Posterior vena cava (tissue), 2 donors: Measurements from ENCODE around the gene PAMR1. TPM values are rescaled to one million over a fixed set of nuclear protein-coding genes. Genes with fewer than 3 reads are reported as not detected.

Experiments used
- DNase-seq: peaks from one replicate; pipeline ENCODE4 v3.0.0-alpha.2; 2020; ENCODE audit warnings: low spot score
- intact Hi-C, 2 donors: fragments of 100-400 bp; cut with DNase I; formaldehyde crosslinking; loops; one replicate each; pipeline versions ENCODE4 v1.14.1 to v1.14.2; 2022 to 2023
- total RNA-seq, 2 donors: library from RNA; stranded (reverse); fragmentation: NEBNext Ultra II Directional; extraction: Animal tissue kit (Norgen Biotek cat#: 25700); gene quantifications; one replicate each; pipeline ENCODE4 v1.2.1, GENCODE V29; 2021
- donor health status: DM: yes; HTN: yes; CAD: no.
- donor health status: DM: yes; HTN: yes; CAD: no.

The PAMR1 gene
- total RNA-seq, 2 donors from 2014 or later: 13.0 to 15.2 TPM

- intact Hi-C loops: no loop called here
- no peak for DNase-seq
Measured at GRCh38 chr11:35388061-35388460, 137.4 kb downstream of the PAMR1 start.

- intact Hi-C loops: no loop called here
- DNase-seq: no peak
Measured at GRCh38 chr11:35387111-35387982, 138.1 kb downstream of the PAMR1 start.

- intact Hi-C loops: no loop called here
- no peak for DNase-seq
Measured at GRCh38 chr11:35383953-35384352, 141.5 kb downstream of the PAMR1 start.

Other genes starting within 250 kb of the PAMR1 start
- 1 to 10 TPM; 1.9 to 2.9 TPM for gene SLC1A2, start 106.1 kb downstream of the PAMR1 start, total RNA-seq
- gene FJX1, start 92.8 kb upstream of the PAMR1 start, total RNA-seq: 10 to 100 TPM in 1 of 2 donors, 1 to 10 TPM in 1; 5.8 to 11.2 TPM
- gene TRIM44, start 137.2 kb upstream of the PAMR1 start, total RNA-seq: 10 to 100 TPM; 56.5 to 67.6 TPM